Small intestine (tissue), 7 donors: ENCODE data around the gene ERVV-1. TPM values are rescaled to one million over a fixed set of nuclear protein-coding genes. Genes with fewer than 3 reads are reported as not detected.
A peak's percentile ranks its signal among the peaks of the same experiment; 100 is the strongest.

Experiments used
- DNase-seq, 2 donors: peaks; one replicate each; pipeline versions ENCODE4 v3.0.0 to v3.0.0-alpha.2; 2013
- FAIRE-seq: peaks from 2 replicates; lab custom pipeline; 2012; peaks lifted over from hg19 to GRCh38; lab: Jason Lieb, UNC
- H3K27ac ChIP-seq, 3 donors: one replicate each; pipeline ENCODE4 v1.5.1; 2013; ENCODE audit warnings: low read length in 2 of 3, mild to moderate bottlenecking in 2 of 3, control low read depth in 1 of 3, inconsistent platforms in 1 of 3, low read depth in 1 of 3, moderate library complexity in 1 of 3
- H3K27me3 ChIP-seq, 3 donors: one replicate each; pipeline ENCODE4 v1.6.1; 2013; ENCODE audit warnings: low read length in 3 of 3, inconsistent platforms in 1 of 3; ENCODE audit not compliant: control insufficient read depth in 3 of 3, insufficient read depth in 3 of 3
- H3K36me3 ChIP-seq, 3 donors: one replicate each; pipeline ENCODE4 v1.6.1; 2013; ENCODE audit warnings: low read length in 3 of 3, inconsistent platforms in 1 of 3, low read depth in 1 of 3, mild to moderate bottlenecking in 1 of 3, moderate library complexity in 1 of 3; ENCODE audit not compliant: control insufficient read depth in 3 of 3, insufficient read depth in 2 of 3
- H3K4me1 ChIP-seq, 3 donors: one replicate each; pipeline ENCODE4 v1.6.1; 2013; ENCODE audit warnings: low read length in 2 of 3, inconsistent platforms in 1 of 3, low read depth in 1 of 3, mild to moderate bottlenecking in 1 of 3, moderate library complexity in 1 of 3; ENCODE audit not compliant: control insufficient read depth in 3 of 3, insufficient read depth in 2 of 3
- H3K4me3 ChIP-seq, 3 donors: one replicate each; pipeline ENCODE4 v1.5.1; 2013; ENCODE audit warnings: low read length in 3 of 3, control low read depth in 1 of 3, inconsistent platforms in 1 of 3, low read depth in 1 of 3, mild to moderate bottlenecking in 1 of 3, moderate library complexity in 1 of 3
- H3K9me3 ChIP-seq, 2 donors: one replicate each; pipeline ENCODE4 v1.6.1; 2013; ENCODE audit warnings: low read depth in 1 of 2, low read length in 1 of 2; ENCODE audit not compliant: control insufficient read depth in 2 of 2, insufficient read depth in 1 of 2
- WGBS, 3 donors: extraction: QIAGEN DNeasy Blood & Tissue Kit; methylation state at CpG; one replicate each; pipeline ENCODE4 v1.1.7; 2013; 5-methylcytosine and 5-hydroxymethylcytosine counted together
- polyA plus RNA-seq, 4 donors: library from polyadenylated mRNA; stranded (reverse) in 3 of 4; unstranded in 1 of 4; fragments of 200-250 nt in 3 of 4; fragments of 120-200 nt in 1 of 4; gene quantifications; one replicate each; pipeline versions ENCODE4 v1.2.1 to v1.2.3, GENCODE V29; 2013
- donor health status: healthy with polysubstance abuse.
- donor health status: control.
- donor health status: control.
- donor health status: Bipolar disorder and iron deficiency.
- donor health status: healthy.

ERVV-1 gene
- polyA plus RNA-seq, 4 donors, result not detected

GRCh38 chr19:53034948-53035675 is 21.4 kb downstream of the ERVV-1 start:
- no peak for FAIRE-seq
- 48 to 73% (median 55%) methylated on average over 4 of the region's 4 CpGs for WGBS, 3 donors
- no peak overlapping the region for H3K27ac ChIP-seq
- H3K27me3 ChIP-seq, result peaks cover 0 to 2% (median 0%) of the 10 kb centered on the region in 3 donors
- no peak overlapping the region for H3K4me3 ChIP-seq
- H3K36me3 ChIP-seq, result no peaks in the 10 kb centered on the region
- H3K4me1 ChIP-seq, result no peaks in the 10 kb centered on the region
- H3K9me3 ChIP-seq, result peaks cover 0 to 23% of the 10 kb centered on the region in 2 donors
- DNase-seq, result no peak

- FAIRE-seq (no peak), DNase-seq (peak in 1 of 2 donors; percentile 53)
- H3K36me3 ChIP-seq, result no peaks in the 10 kb centered on the region
- peaks cover 2 to 23% of the 10 kb centered on the region in 2 donors for H3K9me3 ChIP-seq
- peak overlapping the region in 1 of 3 donors; percentile 45 for H3K4me3 ChIP-seq
- no peak overlapping the region for H3K27ac ChIP-seq
- no peaks in the 10 kb centered on the region for H3K4me1 ChIP-seq
- WGBS, 3 donors, result 16 to 45% (median 40%) methylated on average over 50 to 52 of the region's 52 CpGs
- H3K27me3 ChIP-seq, result peaks cover 0 to 2% (median 0%) of the 10 kb centered on the region in 3 donors
These were observed 23.7 kb downstream of the ERVV-1 start for GRCh38 chr19:53037101-53038097.

- Histone ChIP-seq H3K4me1 (no peaks in the 10 kb centered on the region), H3K9me3 (peaks cover 2 to 26% of the 10 kb centered on the region in 2 donors), H3K36me3 (no peaks in the 10 kb centered on the region), H3K4me3 (no peak overlapping the region), H3K27me3 (peaks cover 0 to 2% (median 0%) of the 10 kb centered on the region in 3 donors), H3K27ac (no peak overlapping the region)
- FAIRE-seq, result no peak
- 67 to 91% (median 74%) methylated on average over 1 of the region's 1 CpG for WGBS, 3 donors
- DNase-seq, result no peak
These were observed 27.6 kb downstream of the ERVV-1 start for GRCh38 chr19:53041366-53041765.

- Histone ChIP-seq H3K4me3 (no peak overlapping the region), H3K27me3 (no peaks in the 10 kb centered on the region), H3K27ac (no peak overlapping the region), H3K36me3 (no peaks in the 10 kb centered on the region), H3K9me3 (peaks cover 2 to 26% of the 10 kb centered on the region in 2 donors), H3K4me1 (no peaks in the 10 kb centered on the region)
- FAIRE-seq, result no peak
- 79 to 89% (median 85%) methylated on average over 14 to 16 of the region's 16 CpGs for WGBS, 3 donors
- no peak for DNase-seq
These were observed 31.8 kb downstream of the ERVV-1 start for GRCh38 chr19:53045536-53045935.

GRCh38 chr19:53047379-53047778 is 33.7 kb downstream of the ERVV-1 start:
- no peak for DNase-seq
- peaks cover 0 to 35% of the 10 kb centered on the region in 2 donors for H3K9me3 ChIP-seq

GRCh38 chr19:53055117-53055516 is 41.4 kb downstream of the ERVV-1 start:
- no peak for DNase-seq
- Histone ChIP-seq H3K36me3 (no peaks in the 10 kb centered on the region), H3K9me3 (peaks cover 0 to 56% of the 10 kb centered on the region in 2 donors), H3K27ac (peak overlapping the region in 1 of 3 donors; percentile 35), H3K4me3 (no peak overlapping the region), H3K4me1 (no peaks in the 10 kb centered on the region), H3K27me3 (peaks cover 0 to 5% (median 0%) of the 10 kb centered on the region in 3 donors)
- 13 to 47% (median 41%) methylated on average over 2 of the region's 2 CpGs for WGBS, 3 donors
- no peak for FAIRE-seq

More at GRCh38 chr19:53047379-53047778, 33.7 kb downstream of the ERVV-1 start:
- Histone ChIP-seq H3K4me1 (no peaks in the 10 kb centered on the region), H3K4me3 (no peak overlapping the region), H3K36me3 (no peaks in the 10 kb centered on the region), H3K27ac (no peak overlapping the region), H3K27me3 (no peaks in the 10 kb centered on the region)
- no peak for FAIRE-seq
- WGBS, 3 donors, result 86 to 87% (median 86%) methylated on average over 2 of the region's 2 CpGs

- Histone ChIP-seq H3K4me3 (peak overlapping the region in 1 of 3 donors; percentile 24), H3K36me3 (no peaks in the 10 kb centered on the region), H3K27ac (no peak overlapping the region), H3K4me1 (no peaks in the 10 kb centered on the region), H3K9me3 (peaks cover 2 to 68% of the 10 kb centered on the region in 2 donors), H3K27me3 (peaks cover 0 to 5% (median 0%) of the 10 kb centered on the region in 3 donors)
- DNase-seq (peak in 1 of 2 donors; percentile 74), FAIRE-seq (no peak)
- 8 to 33% (median 28%) methylated on average over 58 to 59 of the region's 59 CpGs for WGBS, 3 donors
These were observed 44.3 kb downstream of the ERVV-1 start for GRCh38 chr19:53057904-53058580.
